Panc1 (cell line): ENCODE data around the gene SORL1.

Experiments
- CTCF ChIP-seq: fragments of 450-650 bp; IDR thresholded peaks from 2 replicates; pipeline ENCODE4 v1.5.1; 2017; ENCODE audit warnings: mild to moderate bottlenecking
- POLR2AphosphoS5 ChIP-seq: IDR thresholded peaks from 2 replicates; pipeline ENCODE4 v1.6.1; 2012; ENCODE audit warnings: mild to moderate bottlenecking, low read depth, low read length, moderate library complexity
- REST ChIP-seq, 2 experiments: IDR thresholded peaks; 2 replicates each; pipeline ENCODE4 v1.6.1; 2011 to 2012; ENCODE audit warnings: low read depth in 2 of 2, control low read depth in 1 of 2, low read length in 1 of 2, mild to moderate bottlenecking in 1 of 2, moderate library complexity in 1 of 2; ENCODE audit not compliant: insufficient read depth in 1 of 2
- SIN3A ChIP-seq: IDR thresholded peaks from 2 replicates; pipeline ENCODE4 v1.6.1; 2012; ENCODE audit warnings: low read depth, mild to moderate bottlenecking, low read length, moderate library complexity, borderline replicate concordance; ENCODE audit not compliant: insufficient read depth

- TF ChIP-seq CTCF (no peak), POLR2AphosphoS5 (no peak), REST (IDR thresholded peaks at IDR 0.05; ENCODE audit: insufficient read depth in 1 of 2, low read depth in 2 of 2, low read length in 1 of 2) (no peak), SIN3A (no peak)
These were observed 109.1 kb downstream of the SORL1 start for GRCh38 chr11:121561240-121561639.
